Activated CD8-positive, alpha-beta memory T cell treated with anti-CD3 and anti-CD28 coated beads, Interleukin-2, amount 50 U/mL, for 1 hour (primary cell): ENCODE measurements around the gene NAALADL2.

Experiments
- DNase-seq: peaks from one replicate; pipeline ENCODE4 v3.0.0-alpha.2; 2020; ENCODE audit errors: extremely low read depth

The NAALADL2 gene

DNA sequence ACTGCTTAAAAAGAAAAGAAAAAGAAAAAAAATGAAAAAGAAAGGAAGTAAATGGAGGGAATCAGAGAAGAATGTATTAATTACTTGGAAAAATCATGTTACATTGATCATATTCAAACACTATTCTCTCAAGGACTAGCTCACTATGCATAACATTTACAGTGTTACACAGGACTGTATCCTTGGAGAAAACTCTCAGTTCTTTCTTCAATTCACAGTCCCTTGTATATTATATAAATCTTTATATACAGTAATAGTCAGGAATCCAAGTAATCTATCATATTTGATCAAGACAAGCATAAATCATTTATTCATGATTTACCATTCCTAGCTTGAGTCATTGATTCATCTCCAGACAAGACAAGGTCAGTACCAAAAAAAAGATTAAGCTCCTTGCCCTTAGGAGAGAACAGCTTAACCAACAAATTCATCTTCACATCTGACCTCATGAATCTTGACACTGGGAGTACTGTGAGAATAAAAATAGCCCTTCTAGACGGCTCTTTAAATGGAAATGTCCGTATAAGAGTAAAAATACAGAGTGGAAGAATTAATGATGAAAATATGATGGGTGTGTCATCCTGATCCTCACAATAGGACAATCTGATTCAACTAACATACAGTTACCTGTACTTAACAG lies 980.4 kb downstream of the NAALADL2 start:
- DNase-seq, result no peak

DNA sequence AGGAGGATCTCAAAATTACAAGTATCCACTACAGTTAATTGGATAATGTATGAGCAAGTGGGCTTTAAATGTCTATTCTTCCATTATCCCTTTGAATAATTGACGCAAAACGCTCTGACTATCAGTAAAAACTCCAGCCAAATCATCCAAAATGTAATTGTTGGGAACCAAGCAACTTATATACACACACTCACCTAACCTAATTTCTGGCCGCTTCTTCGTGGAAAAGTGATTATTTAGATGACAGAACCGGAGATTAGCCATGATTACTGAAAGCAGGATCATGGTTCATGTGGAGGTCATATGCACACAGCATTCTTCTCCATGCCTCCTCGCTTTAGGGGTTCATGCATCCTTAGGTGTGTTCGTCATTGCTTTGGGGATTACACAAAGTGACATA lies 992.4 kb downstream of the NAALADL2 start:
- DNase-seq, result no peak

DNA sequence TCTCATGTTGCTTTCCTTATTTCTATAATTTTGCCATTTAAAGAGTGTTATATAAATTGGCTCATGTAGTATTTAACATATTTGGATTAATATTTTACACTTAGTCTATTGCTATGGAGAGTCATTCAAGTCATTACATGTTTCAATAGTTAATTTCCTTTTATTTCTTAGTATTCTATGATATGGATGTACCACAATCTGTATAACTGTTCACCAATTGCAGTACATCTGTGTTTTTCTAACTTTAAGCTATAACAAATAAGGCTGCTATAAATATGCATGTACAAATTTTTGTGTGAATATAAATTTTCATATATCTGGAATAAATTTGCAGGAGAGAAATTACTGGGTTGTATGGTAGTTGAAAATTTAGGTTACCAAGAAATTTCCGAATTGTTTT lies 993.4 kb downstream of the NAALADL2 start:
- DNase-seq, result no peak

DNA sequence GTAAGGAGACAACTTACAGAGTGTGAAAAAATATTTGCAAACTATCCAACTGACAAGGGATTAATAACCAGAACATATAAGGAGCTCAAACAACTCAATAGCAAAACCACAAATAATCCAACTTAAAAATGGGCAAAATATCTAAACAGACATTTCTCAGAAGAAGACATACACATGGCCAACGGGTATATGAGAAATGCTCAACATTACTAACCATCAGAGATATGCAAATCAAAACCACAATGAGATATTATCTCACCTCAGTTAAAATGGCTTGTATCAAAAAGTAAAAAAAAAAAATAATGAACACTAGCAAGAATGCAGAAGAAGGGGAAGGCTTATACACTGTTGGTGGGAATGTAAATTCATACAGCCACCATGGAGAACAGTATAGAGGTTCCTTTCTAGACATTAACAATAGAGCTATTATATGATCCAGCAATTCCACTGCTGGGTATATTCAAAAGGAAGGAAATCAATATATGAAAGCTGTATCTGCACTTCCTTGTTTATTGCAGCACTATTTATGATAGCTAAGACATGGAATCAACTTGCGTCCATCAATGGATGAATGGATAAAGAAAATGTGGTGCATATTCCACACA lies 998.6 kb downstream of the NAALADL2 start:
- no peak for DNase-seq
